Fibroblast of villous mesenchyme (primary cell): ENCODE data around the gene HRG. TPM values are rescaled to one million over a fixed set of nuclear protein-coding genes. Genes with fewer than 3 reads are reported as not detected.
"Not testable (repeated sequence)": the region's sequence is repeated elsewhere in the genome, so short reads cannot be mapped to it uniquely, and the experiment has no call there.

ENCODE experiments used
- DNase-seq: peaks from one replicate; pipeline ENCODE4 v3.0.0-alpha.2; 2010; ENCODE audit warnings: low read depth
- H3K4me3 ChIP-seq: 2 replicates; pipeline ENCODE4 v1.5.1; 2011; ENCODE audit warnings: low read depth, mild to moderate bottlenecking, low read length
- total RNA-seq: library from RNA; depleted of rRNA; stranded (reverse); fragments of >200 nt; gene quantifications from 2 replicates; pipeline ENCODE4 v1.2.3, GENCODE V29; 2012
- TF ChIP-seq, protein P1 (sequence below): IDR thresholded peaks from 2 replicates; pipeline ENCODE4 v1.5.1; 2012; ENCODE audit warnings: low read depth, mild to moderate bottlenecking, low read length; ENCODE audit not compliant: insufficient read depth

The HRG gene
- total RNA-seq, 1 donor = not detected

DNA sequence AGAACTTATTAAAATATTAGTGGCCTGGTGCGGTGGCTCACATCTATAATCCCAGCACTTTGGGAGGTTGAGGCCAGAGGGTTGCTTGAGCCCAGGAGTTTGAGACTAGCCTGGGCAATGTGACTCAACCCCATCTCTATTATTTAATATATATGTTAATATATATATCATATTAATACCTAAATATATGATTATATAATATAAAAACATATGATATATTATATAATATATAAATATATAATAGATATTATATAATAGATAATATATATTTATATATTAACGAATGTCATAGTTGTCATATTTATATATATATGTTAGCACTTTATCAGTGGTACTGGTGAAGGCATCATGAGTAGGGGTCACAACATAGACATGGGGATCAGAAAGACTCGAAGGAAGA is 5.2 kb downstream of the HRG start:
- H3K4me3 ChIP-seq = no peak overlapping the region
- no peak for DNase-seq
- TF ChIP-seq, protein P1, sequence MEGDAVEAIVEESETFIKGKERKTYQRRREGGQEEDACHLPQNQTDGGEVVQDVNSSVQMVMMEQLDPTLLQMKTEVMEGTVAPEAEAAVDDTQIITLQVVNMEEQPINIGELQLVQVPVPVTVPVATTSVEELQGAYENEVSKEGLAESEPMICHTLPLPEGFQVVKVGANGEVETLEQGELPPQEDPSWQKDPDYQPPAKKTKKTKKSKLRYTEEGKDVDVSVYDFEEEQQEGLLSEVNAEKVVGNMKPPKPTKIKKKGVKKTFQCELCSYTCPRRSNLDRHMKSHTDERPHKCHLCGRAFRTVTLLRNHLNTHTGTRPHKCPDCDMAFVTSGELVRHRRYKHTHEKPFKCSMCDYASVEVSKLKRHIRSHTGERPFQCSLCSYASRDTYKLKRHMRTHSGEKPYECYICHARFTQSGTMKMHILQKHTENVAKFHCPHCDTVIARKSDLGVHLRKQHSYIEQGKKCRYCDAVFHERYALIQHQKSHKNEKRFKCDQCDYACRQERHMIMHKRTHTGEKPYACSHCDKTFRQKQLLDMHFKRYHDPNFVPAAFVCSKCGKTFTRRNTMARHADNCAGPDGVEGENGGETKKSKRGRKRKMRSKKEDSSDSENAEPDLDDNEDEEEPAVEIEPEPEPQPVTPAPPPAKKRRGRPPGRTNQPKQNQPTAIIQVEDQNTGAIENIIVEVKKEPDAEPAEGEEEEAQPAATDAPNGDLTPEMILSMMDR = no peak

DNA sequence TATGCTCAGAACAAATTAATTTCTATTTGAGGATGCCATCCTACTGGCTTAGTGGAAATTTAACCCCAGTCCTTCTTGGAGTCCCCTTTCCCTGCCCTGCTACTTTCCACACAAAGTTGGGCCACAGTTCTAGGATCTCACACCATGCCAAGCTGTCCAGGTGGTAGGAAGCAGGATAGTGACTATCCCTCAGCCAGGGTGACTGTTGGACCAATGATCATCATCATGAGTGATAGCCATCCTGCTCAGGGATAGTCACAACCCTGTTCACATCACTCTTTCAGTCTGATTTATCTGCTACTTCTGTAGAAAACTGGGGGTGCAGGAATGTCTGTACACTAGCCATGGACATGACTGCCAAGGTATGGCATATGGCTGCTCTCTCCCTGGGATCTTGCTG is 12.8 kb downstream of the HRG start:
- TF ChIP-seq, protein P1 = no peak
- no peak overlapping the region for H3K4me3 ChIP-seq
- no peak for DNase-seq

DNA sequence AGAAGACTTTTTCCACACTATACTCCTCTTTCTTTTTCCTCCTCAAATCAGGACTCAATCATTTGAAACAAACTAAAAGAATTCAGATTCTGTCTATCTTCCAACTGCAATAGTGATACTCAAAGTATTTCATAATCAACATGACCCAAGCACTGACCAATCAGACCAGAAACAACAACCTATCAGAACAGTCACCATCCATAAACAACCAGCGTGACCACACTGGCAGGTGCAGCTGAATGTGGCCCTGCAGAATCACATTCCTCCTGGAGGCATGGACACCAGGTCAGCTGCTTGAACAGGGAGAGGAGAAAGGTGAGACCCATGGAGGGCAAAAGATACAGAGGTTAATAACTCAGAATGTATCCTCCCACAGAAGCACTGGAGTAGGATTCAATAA is 13.3 kb downstream of the HRG start:
- no peak overlapping the region for H3K4me3 ChIP-seq
- TF ChIP-seq, protein P1 = no peak
- DNase-seq = no peak

DNA sequence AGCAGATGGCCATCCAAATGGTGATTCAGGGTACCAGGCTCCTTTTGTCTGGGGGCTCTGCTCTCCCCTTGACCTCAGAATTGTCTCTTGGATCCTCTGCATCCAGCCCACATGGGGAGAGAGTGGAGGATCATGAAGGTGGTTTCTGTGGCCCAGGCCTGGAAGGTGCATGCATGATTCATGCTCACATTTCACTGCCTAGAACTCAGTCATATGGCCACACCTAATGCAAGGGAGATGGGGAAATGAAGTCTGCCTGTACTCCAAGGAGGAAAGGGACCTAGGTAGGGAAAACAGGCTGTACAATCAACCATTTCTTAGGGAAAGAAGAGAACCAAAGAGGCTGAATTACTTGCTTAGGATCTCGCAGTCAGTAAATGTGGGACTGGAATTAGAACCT is 15.1 kb downstream of the HRG start:
- no peak for DNase-seq
- TF ChIP-seq, protein P1 = no peak
- H3K4me3 ChIP-seq = no peak overlapping the region

DNA sequence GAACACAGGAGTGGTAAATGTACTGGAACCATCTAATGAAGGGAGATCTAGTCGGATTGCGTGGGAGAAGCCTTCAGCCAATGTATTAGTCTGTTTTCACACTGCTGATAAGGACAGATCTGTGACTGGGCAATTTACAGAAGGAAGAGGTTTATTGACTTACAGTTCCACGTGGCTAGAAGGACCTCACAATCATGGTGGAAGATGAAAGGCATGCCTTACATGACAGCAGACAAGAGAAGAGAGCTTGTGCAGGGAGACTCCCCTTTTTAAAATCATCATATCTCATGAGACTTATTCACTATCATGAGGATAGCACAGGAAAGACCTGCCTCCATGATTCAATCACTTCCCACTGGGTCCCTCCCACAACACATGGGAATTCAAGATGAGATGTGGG is 17.0 kb downstream of the HRG start:
- H3K4me3 ChIP-seq = no peak overlapping the region
- no peak for DNase-seq
- TF ChIP-seq, protein P1 = no peak

DNA sequence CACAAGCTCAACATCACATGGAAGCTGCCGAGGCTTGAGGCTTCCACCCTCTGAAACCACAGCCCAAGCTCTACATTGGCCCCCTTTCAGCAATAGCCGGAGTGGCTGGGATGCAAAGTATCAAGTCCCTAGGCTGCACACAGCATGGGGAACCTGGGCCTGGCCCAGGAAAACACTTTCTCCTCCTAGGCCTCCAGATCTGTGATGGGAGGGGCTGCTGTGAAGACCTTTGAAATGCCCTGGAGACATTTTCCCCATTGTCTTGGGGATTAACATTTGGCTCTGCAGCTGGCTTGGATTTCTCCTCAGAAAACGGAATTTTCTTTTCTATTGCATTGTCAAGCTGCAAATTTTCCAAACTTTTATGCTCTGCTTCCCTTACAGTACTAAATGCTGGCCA is 18.2 kb downstream of the HRG start:
- no peak overlapping the region for H3K4me3 ChIP-seq
- TF ChIP-seq, protein P1 = no peak
- DNase-seq = no peak

DNA sequence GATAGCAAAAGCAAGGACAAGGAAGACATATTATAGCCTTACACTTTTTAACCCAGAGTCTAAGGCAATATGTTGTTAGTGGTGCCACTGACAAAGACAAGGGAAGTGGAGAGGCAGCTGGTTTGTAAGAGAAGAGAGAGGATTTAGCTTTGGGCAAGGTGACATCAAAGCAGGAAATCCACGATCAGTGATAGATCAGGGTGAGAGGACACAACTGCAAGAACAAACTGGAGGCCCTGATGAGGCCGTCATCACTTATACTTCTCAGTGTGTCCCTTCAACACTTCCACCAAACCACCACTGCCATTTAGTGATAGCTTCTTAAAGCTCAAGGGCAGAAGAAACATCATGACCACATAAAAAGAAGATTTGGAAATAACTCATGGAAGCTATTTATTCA is 20.7 kb downstream of the HRG start:
- DNase-seq, H3K4me3 ChIP-seq: not testable (repeated sequence)
